Progenitor cell of endocrine pancreas (in vitro differentiated cells): ENCODE measurements around the gene FKBP1C. TPM values are rescaled to one million over a fixed set of nuclear protein-coding genes. Genes with fewer than 3 reads are reported as not detected.

Source experiments
- DNase-seq: peaks from one replicate; pipeline ENCODE4 v3.0.0; 2021; ENCODE audit warnings: low spot score; ENCODE audit not compliant: unreplicated experiment
- H3K27ac Mint-ChIP-seq: 2 replicates; pipeline ENCODE4 v1.8.0; 2021; ENCODE audit warnings: mild to moderate bottlenecking, moderate library complexity, mixed read lengths
- H3K27me3 Mint-ChIP-seq: 2 replicates; pipeline ENCODE4 v1.8.0; 2021; ENCODE audit warnings: mixed read lengths
- H3K36me3 Mint-ChIP-seq: 2 replicates; pipeline ENCODE4 v1.8.0; 2022; ENCODE audit warnings: mixed read lengths; ENCODE audit not compliant: insufficient read depth
- H3K4me1 Mint-ChIP-seq: 2 replicates; pipeline ENCODE4 v1.8.0; 2021; ENCODE audit warnings: low read depth, mixed read lengths
- H3K4me3 Mint-ChIP-seq: 2 replicates; pipeline ENCODE4 v1.8.0; 2021; ENCODE audit warnings: low read depth, mild to moderate bottlenecking, moderate library complexity, mixed read lengths
- H3K9me3 Mint-ChIP-seq: 2 replicates; pipeline ENCODE4 v1.8.0; 2021; ENCODE audit warnings: low read depth, mixed read lengths
- total RNA-seq: library from RNA; stranded (reverse); gene quantifications from 2 replicates; pipeline ENCODE4 v1.2.1, GENCODE V29; 2021
- TF ChIP-seq, protein P1 (sequence below): fragments of 200-600 bp; sonication (generic); IDR thresholded peaks from one replicate; pipeline ENCODE4 v1.5.0; 2021; ENCODE audit warnings: antibody characterized with exemption, mild to moderate bottlenecking; ENCODE audit not compliant: unreplicated experiment

The FKBP1C gene
- total RNA-seq, 1 donor from 2014 or later, result 0.89 TPM

- Mint-ChIP-seq H3K9me3 (no peaks in the 10 kb centered on the region), H3K36me3 (no peaks in the 10 kb centered on the region), H3K4me3 (no peak overlapping the region)
These were observed 34.6 kb downstream of the FKBP1C start for GRCh38 chr6:63245909-63246308.

DNA sequence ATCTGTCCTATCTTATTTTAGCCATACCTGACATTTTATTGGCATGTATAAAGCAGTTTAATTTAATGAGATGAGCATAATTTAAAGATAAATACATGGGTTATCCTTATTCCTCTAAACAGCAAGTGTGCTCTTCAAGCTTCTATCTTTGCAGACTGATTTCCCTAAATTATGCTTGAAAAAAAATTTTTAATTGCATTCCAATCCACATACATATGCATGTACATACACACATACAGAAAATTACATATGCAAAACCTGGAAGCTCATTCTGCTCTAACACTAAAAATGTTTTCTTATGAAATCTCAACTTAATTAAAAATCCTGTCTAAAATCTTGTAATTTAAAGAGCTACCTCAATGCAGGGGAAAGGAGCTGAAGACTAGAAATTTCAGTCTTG, 35.3 kb downstream of the FKBP1C start:
- DNase-seq, result no peak
- no peaks in the 10 kb centered on the region for H3K4me1 Mint-ChIP-seq
- no peaks in the 10 kb centered on the region for H3K9me3 Mint-ChIP-seq

More at GRCh38 chr6:63245909-63246308, 34.6 kb downstream of the FKBP1C start:
- Mint-ChIP-seq H3K27me3 (no peaks in the 10 kb centered on the region), H3K27ac (no peak overlapping the region), H3K4me1 (no peaks in the 10 kb centered on the region)
- TF ChIP-seq, protein P1, sequence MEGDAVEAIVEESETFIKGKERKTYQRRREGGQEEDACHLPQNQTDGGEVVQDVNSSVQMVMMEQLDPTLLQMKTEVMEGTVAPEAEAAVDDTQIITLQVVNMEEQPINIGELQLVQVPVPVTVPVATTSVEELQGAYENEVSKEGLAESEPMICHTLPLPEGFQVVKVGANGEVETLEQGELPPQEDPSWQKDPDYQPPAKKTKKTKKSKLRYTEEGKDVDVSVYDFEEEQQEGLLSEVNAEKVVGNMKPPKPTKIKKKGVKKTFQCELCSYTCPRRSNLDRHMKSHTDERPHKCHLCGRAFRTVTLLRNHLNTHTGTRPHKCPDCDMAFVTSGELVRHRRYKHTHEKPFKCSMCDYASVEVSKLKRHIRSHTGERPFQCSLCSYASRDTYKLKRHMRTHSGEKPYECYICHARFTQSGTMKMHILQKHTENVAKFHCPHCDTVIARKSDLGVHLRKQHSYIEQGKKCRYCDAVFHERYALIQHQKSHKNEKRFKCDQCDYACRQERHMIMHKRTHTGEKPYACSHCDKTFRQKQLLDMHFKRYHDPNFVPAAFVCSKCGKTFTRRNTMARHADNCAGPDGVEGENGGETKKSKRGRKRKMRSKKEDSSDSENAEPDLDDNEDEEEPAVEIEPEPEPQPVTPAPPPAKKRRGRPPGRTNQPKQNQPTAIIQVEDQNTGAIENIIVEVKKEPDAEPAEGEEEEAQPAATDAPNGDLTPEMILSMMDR, result peak; percentile 35
- no peak for DNase-seq

GRCh38 chr6:63249875-63250482, 38.7 kb downstream of the FKBP1C start:
- no peaks in the 10 kb centered on the region for H3K27me3 Mint-ChIP-seq
- peaks cover 3% of the 10 kb centered on the region for H3K9me3 Mint-ChIP-seq
- no peaks in the 10 kb centered on the region for H3K36me3 Mint-ChIP-seq
- no peak overlapping the region for H3K4me3 Mint-ChIP-seq
- no peak for DNase-seq
- TF ChIP-seq, protein P1, result no peak
- H3K27ac Mint-ChIP-seq, result no peak overlapping the region
- H3K4me1 Mint-ChIP-seq, result no peaks in the 10 kb centered on the region

More for the DNA sequence above, 35.3 kb downstream of the FKBP1C start:
- TF ChIP-seq, protein P1, result no peak
- Mint-ChIP-seq H3K27ac (no peak overlapping the region), H3K4me3 (no peak overlapping the region), H3K36me3 (no peaks in the 10 kb centered on the region), H3K27me3 (no peaks in the 10 kb centered on the region)

DNA sequence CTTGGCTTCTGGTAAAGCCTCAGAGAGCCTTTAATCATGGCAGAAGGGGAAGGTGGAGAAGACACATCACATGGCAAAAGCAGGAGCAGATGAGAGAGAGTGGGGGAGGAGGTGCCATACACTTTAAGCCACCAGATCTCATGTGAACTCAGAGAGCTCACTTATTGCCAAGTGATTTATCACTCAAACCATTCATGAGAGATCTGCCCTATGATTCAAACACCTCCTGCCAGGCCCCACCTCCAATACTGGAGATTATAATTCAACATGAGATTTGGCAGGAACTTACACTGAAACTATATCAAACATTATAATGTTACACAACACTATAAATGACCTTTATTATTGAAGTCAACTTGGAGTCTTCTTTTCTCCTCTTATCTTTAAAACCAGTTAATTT, 47.9 kb downstream of the FKBP1C start:
- Mint-ChIP-seq H3K27me3 (no peaks in the 10 kb centered on the region), H3K27ac (no peak overlapping the region), H3K9me3 (peaks cover 3% of the 10 kb centered on the region), H3K4me1 (peaks cover 9% of the 10 kb centered on the region), H3K36me3 (no peaks in the 10 kb centered on the region), H3K4me3 (no peak overlapping the region)
- TF ChIP-seq, protein P1, result no peak
- DNase-seq, result no peak

GRCh38 chr6:63261820-63262219, 50.6 kb downstream of the FKBP1C start:
- no peaks in the 10 kb centered on the region for H3K27me3 Mint-ChIP-seq
- H3K9me3 Mint-ChIP-seq, result no peaks in the 10 kb centered on the region
- TF ChIP-seq, protein P1, result no peak
- no peak for DNase-seq
- H3K4me1 Mint-ChIP-seq, result peaks cover 9% of the 10 kb centered on the region
- H3K27ac Mint-ChIP-seq, result no peak overlapping the region
- H3K36me3 Mint-ChIP-seq, result no peaks in the 10 kb centered on the region
- no peak overlapping the region for H3K4me3 Mint-ChIP-seq

Other genes with a start within 250 kb of the FKBP1C start
- gene LGSN, start 108.5 kb downstream of the FKBP1C start, total RNA-seq, result 0.18 TPM in 1 of 2 replicates, not detected in the other